Osteocyte (in vitro differentiated cells): Measurements from ENCODE around the gene ACHE. TPM values are rescaled to one million over a fixed set of nuclear protein-coding genes. Genes with fewer than 3 reads are reported as not detected.

Experiments
- DNase-seq: peaks from one replicate; pipeline ENCODE4 v3.0.0; 2021; ENCODE audit warnings: mixed read lengths; ENCODE audit not compliant: unreplicated experiment; ENCODE audit errors: extremely low spot score
- H3K27ac Mint-ChIP-seq: one replicate; pipeline ENCODE4 v1.8.0; 2021; ENCODE audit warnings: mild to moderate bottlenecking, mixed read lengths; ENCODE audit not compliant: unreplicated experiment
- H3K27me3 Mint-ChIP-seq: one replicate; pipeline ENCODE4 v1.8.0; 2021; ENCODE audit warnings: mixed read lengths; ENCODE audit not compliant: unreplicated experiment
- H3K36me3 Mint-ChIP-seq: one replicate; pipeline ENCODE4 v1.8.0; 2021; ENCODE audit warnings: mixed read lengths; ENCODE audit not compliant: unreplicated experiment
- H3K4me1 Mint-ChIP-seq: one replicate; pipeline ENCODE4 v1.8.0; 2021; ENCODE audit warnings: mixed read lengths; ENCODE audit not compliant: unreplicated experiment
- H3K4me3 Mint-ChIP-seq: one replicate; pipeline ENCODE4 v1.8.0; 2021; ENCODE audit warnings: mild to moderate bottlenecking, moderate library complexity, mixed read lengths; ENCODE audit not compliant: unreplicated experiment
- H3K9me3 Mint-ChIP-seq: one replicate; pipeline ENCODE4 v1.8.0; 2021; ENCODE audit warnings: mixed read lengths; ENCODE audit not compliant: unreplicated experiment
- CTCF ChIP-seq: fragments of 200-600 bp; sonication (generic); IDR thresholded peaks from 2 replicates; pipeline ENCODE4 v1.5.0; 2021; ENCODE audit warnings: antibody characterized with exemption, mild to moderate bottlenecking, moderate library complexity
- total RNA-seq: library from RNA; stranded (reverse); gene quantifications from 2 replicates; pipeline ENCODE4 v1.2.1, GENCODE V29; 2021

Gene ACHE
- total RNA-seq, 1 donor from 2014 or later: 2.2 TPM

- no peak for TF ChIP-seq CTCF
- Mint-ChIP-seq H3K27ac (peak within 1 kb of the TSS; percentile 94), H3K4me1 (peaks cover 32% of the 10 kb centered on the region), H3K27me3 (no peaks in the 10 kb centered on the region), H3K9me3 (no peaks in the 10 kb centered on the region), H3K36me3 (peaks cover 41% of the 10 kb centered on the region), H3K4me3 (peak within 1 kb of the TSS; percentile 86)
- DNase-seq: no peak
Measured at GRCh38 chr7:100888988-100889750, 6.5 kb downstream of the ACHE start, which contains the start of gene UFSP1. Gene UFSP1, minus strand, starts transcription at chr7:100889715. Its CDS starts 444 bp downstream, at chr7:100889271.

- Mint-ChIP-seq H3K4me3 (peak overlapping the region; percentile 74), H3K9me3 (no peaks in the 10 kb centered on the region), H3K36me3 (peaks cover 47% of the 10 kb centered on the region), H3K27ac (peak overlapping the region; percentile 44), H3K27me3 (no peaks in the 10 kb centered on the region), H3K4me1 (peaks cover 30% of the 10 kb centered on the region)
- DNase-seq: no peak
- TF ChIP-seq CTCF: no peak
Measured at GRCh38 chr7:100888291-100888987, 7.2 kb downstream of the ACHE start.

GRCh38 chr7:100887516-100888290, 8.0 kb downstream of the ACHE start:
- H3K9me3 Mint-ChIP-seq: no peaks in the 10 kb centered on the region
- peak overlapping the region; percentile 74 for H3K4me3 Mint-ChIP-seq
- no peak for DNase-seq
- peak overlapping the region; percentile 44 for H3K27ac Mint-ChIP-seq
- peaks cover 31% of the 10 kb centered on the region for H3K4me1 Mint-ChIP-seq
- TF ChIP-seq CTCF: no peak
- H3K27me3 Mint-ChIP-seq: no peaks in the 10 kb centered on the region
- peaks cover 52% of the 10 kb centered on the region for H3K36me3 Mint-ChIP-seq

GRCh38 chr7:100886936-100887515, 8.7 kb downstream of the ACHE start:
- peaks cover 31% of the 10 kb centered on the region for H3K4me1 Mint-ChIP-seq
- no peaks in the 10 kb centered on the region for H3K9me3 Mint-ChIP-seq
- peaks cover 56% of the 10 kb centered on the region for H3K36me3 Mint-ChIP-seq
- no peak overlapping the region for H3K4me3 Mint-ChIP-seq
- H3K27ac Mint-ChIP-seq: peak overlapping the region; percentile 34
- no peak for DNase-seq
- H3K27me3 Mint-ChIP-seq: no peaks in the 10 kb centered on the region
- no peak for TF ChIP-seq CTCF
